Measurements from ENCODE around the gene CLNK.

Gene CLNK

GRCh38 chr4:10671799-10672198, 12.8 kb downstream of the CLNK start:
- Histone ChIP-seq H3K9ac (no peak overlapping the region), H3K27ac (peak overlapping the region in 1 of 11 experiments; percentile 40; a peak in 2 of 22 replicates), H3K9me3 (replicated peaks in 1 of 11) (peaks cover 0 to 12% (median 1%) of the 10 kb centered on the region in 11 experiments; a peak in 8 of 22 replicates), H4K20me1 (no peaks in the 10 kb centered on the region), H3K27me3 (no peaks in the 10 kb centered on the region), H3K4me2 (peak overlapping the region in 6 of 11 experiments; percentile 1 to 47 (median 31); a peak in 9 of 22 replicates), H3K36me3 (no peaks in the 10 kb centered on the region), H3K4me1 (peaks cover 0 to 31% (median 14%) of the 10 kb centered on the region in 10 experiments; a peak in 13 of 20 replicates), H3K4me3 (no peak overlapping the region)
- TF ChIP-seq Cebpa-rat (IDR thresholded peaks at IDR 0.05) = no peak

DNA sequence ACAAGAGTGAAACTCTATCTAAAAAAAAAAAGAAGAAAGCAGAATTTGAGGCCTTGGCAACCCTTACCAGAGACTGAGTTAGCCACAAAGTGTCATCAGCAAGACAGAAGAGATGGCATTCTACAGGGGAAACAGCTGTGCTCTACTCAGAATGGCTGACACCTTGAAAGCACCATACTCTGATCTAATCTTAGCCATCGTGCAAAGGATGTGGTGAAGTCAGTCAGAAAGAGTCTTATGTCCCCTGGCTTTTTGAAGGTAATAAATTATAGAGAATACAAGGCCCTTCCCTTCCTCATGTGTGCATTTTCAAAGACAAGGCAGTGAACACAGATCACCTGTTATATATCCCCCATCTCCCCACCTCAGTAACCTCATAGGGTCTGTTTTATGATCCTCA, 13.2 kb downstream of the CLNK start:
- TF ChIP-seq Cebpa-rat (IDR thresholded peaks at IDR 0.05) = no peak
- Histone ChIP-seq H3K9ac (no peak overlapping the region), H3K4me2 (peak overlapping the region in 6 of 11 experiments; percentile 1 to 47 (median 31); a peak in 11 of 22 replicates)

GRCh38 chr4:10670321-10670720, 14.2 kb downstream of the CLNK start:
- peaks cover 0 to 17% (median 10%) of the 10 kb centered on the region in 10 experiments; a peak in 12 of 20 replicates for H3K4me1 ChIP-seq
- no peak overlapping the region for H3K4me2 ChIP-seq
- TF ChIP-seq Cebpa-rat (IDR thresholded peaks at IDR 0.05) = no peak
- H4K20me1 ChIP-seq = no peaks in the 10 kb centered on the region
- peaks cover 0 to 3% (median 0%) of the 10 kb centered on the region in 11 experiments; a peak in 1 of 22 replicates for H3K9me3 ChIP-seq (replicated peaks in 1 of 11)
- H3K4me3 ChIP-seq = no peak overlapping the region
- H3K36me3 ChIP-seq = no peaks in the 10 kb centered on the region
- no peak overlapping the region for H3K9ac ChIP-seq
- H3K27ac ChIP-seq = no peak overlapping the region
- H3K27me3 ChIP-seq = no peaks in the 10 kb centered on the region

More for the DNA sequence above, 13.2 kb downstream of the CLNK start:
- Histone ChIP-seq H3K4me1 (peaks cover 0 to 27% (median 14%) of the 10 kb centered on the region in 10 experiments; a peak in 12 of 20 replicates), H3K4me3 (no peak overlapping the region), H3K9me3 (replicated peaks in 1 of 11) (peaks cover 0 to 7% (median 0%) of the 10 kb centered on the region in 11 experiments; a peak in 6 of 22 replicates), H3K27me3 (no peaks in the 10 kb centered on the region), H3K27ac (peak overlapping the region in 1 of 11 experiments; percentile 40; a peak in 1 of 22 replicates), H3K36me3 (no peaks in the 10 kb centered on the region), H4K20me1 (no peaks in the 10 kb centered on the region)

DNA sequence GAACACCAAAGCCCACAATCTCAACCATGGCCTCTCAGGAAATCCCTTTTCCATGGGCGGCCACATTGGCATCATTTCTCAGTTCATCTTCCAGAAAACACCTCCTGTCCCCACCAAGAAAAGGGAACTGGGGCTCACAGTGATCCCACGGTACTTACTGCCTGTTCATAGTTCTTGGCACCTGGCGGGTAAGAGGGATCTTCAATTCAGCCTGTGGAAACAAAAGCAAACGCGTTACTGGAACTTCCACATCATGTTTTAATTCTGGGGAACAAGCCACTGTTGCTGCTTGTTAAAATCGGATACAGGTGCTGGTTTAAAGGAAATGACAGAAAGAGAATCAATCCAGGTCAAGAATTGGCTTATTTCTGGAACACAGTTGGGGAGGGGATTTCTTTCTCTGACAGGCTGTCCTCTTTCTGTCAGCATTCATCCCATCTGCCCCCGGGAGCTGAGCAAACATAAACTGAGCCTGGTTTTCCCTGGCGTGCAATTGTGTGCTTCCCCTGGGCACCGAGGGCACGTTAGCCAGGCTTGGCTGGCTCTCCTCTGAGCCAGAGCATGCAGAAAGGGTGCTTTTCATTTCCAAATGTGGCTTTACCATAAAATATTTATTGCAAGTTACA, 16.8 kb downstream of the CLNK start:
- H3K9me3 ChIP-seq (replicated peaks in 1 of 11) = no peaks in the 10 kb centered on the region
- H3K27me3 ChIP-seq = no peaks in the 10 kb centered on the region
- no peak overlapping the region for H3K4me3 ChIP-seq
- peaks cover 0 to 13% (median 9%) of the 10 kb centered on the region in 10 experiments; a peak in 12 of 20 replicates for H3K4me1 ChIP-seq
- no peaks in the 10 kb centered on the region for H3K36me3 ChIP-seq
- no peak for TF ChIP-seq Cebpa-rat (IDR thresholded peaks at IDR 0.05)
- no peaks in the 10 kb centered on the region for H4K20me1 ChIP-seq
- H3K27ac ChIP-seq = no peak overlapping the region
- no peak overlapping the region for H3K4me2 ChIP-seq
- no peak overlapping the region for H3K9ac ChIP-seq

DNA sequence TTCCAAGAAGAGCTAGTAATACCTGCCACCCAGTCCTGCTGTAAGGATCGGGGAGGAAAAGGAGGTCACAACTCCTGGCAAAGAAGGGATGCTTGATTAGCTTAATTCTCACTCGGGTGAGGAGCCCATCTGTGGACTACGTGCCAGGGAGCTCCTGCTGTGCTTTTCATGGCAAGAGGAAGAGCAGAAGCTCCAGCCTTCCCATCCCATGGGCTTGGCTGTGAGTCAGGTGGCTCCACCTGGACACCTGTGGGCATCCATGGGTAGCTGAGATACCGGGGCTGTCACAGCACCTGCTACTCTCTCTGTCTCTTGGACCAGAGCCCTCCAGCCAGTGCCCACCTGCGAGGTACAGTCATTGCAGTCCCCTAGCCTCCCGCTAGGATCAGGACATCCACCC, 18.0 kb downstream of the CLNK start:
- H3K4me1 ChIP-seq = peaks cover 0 to 10% (median 7%) of the 10 kb centered on the region in 10 experiments; a peak in 12 of 20 replicates
- no peaks in the 10 kb centered on the region for H3K27me3 ChIP-seq
- no peak overlapping the region for H3K9ac ChIP-seq
- H3K4me3 ChIP-seq = no peak overlapping the region
- TF ChIP-seq Cebpa-rat (IDR thresholded peaks at IDR 0.05) = no peak
- no peaks in the 10 kb centered on the region for H3K9me3 ChIP-seq (replicated peaks in 1 of 11)
- H3K4me2 ChIP-seq = no peak overlapping the region
- H3K27ac ChIP-seq = no peak overlapping the region
- no peaks in the 10 kb centered on the region for H3K36me3 ChIP-seq
- H4K20me1 ChIP-seq = no peaks in the 10 kb centered on the region

- Histone ChIP-seq H3K27ac (no peak overlapping the region), H4K20me1 (no peaks in the 10 kb centered on the region), H3K9me3 (replicated peaks in 1 of 11) (no peaks in the 10 kb centered on the region), H3K4me2 (0 out of 22 replicates have a peak overlapping the region, but pooled peaks of 1 of the 11 experiments have one; percentile 4), H3K9ac (no peak overlapping the region), H3K36me3 (no peaks in the 10 kb centered on the region), H3K4me3 (no peak overlapping the region), H3K4me1 (0 out of 20 replicates have a peak, but pooled peaks cover 0 to 4% (median 0%) of the 10 kb centered on the region in 10 experiments), H3K27me3 (no peaks in the 10 kb centered on the region)
- no peak for TF ChIP-seq Cebpa-rat (IDR thresholded peaks at IDR 0.05)
Observed at GRCh38 chr4:10664408-10664807, 20.2 kb downstream of the CLNK start.

- 0 out of 20 replicates have a peak, but pooled peaks cover 0 to 4% (median 0%) of the 10 kb centered on the region in 10 experiments for H3K4me1 ChIP-seq
- no peak overlapping the region for H3K27ac ChIP-seq
Observed at GRCh38 chr4:10662937-10663336, 21.6 kb downstream of the CLNK start.

GRCh38 chr4:10661047-10661446, 23.5 kb downstream of the CLNK start:
- Histone ChIP-seq H3K27ac (no peak overlapping the region), H3K9ac (no peak overlapping the region), H4K20me1 (no peaks in the 10 kb centered on the region), H3K9me3 (replicated peaks in 1 of 11) (no peaks in the 10 kb centered on the region), H3K4me1 (0 out of 20 replicates have a peak, but pooled peaks cover 0 to 4% (median 0%) of the 10 kb centered on the region in 10 experiments), H3K27me3 (no peaks in the 10 kb centered on the region), H3K4me3 (no peak overlapping the region), H3K4me2 (no peak overlapping the region), H3K36me3 (no peaks in the 10 kb centered on the region)
- no peak for TF ChIP-seq Cebpa-rat (IDR thresholded peaks at IDR 0.05)

More at GRCh38 chr4:10662937-10663336, 21.6 kb downstream of the CLNK start:
- no peak overlapping the region for H3K9ac ChIP-seq
- TF ChIP-seq Cebpa-rat (IDR thresholded peaks at IDR 0.05) = no peak
- H3K9me3 ChIP-seq (replicated peaks in 1 of 11) = no peaks in the 10 kb centered on the region
- no peaks in the 10 kb centered on the region for H3K36me3 ChIP-seq
- no peak overlapping the region for H3K4me2 ChIP-seq
- H4K20me1 ChIP-seq = no peaks in the 10 kb centered on the region
- H3K4me3 ChIP-seq = no peak overlapping the region
- no peaks in the 10 kb centered on the region for H3K27me3 ChIP-seq

DNA sequence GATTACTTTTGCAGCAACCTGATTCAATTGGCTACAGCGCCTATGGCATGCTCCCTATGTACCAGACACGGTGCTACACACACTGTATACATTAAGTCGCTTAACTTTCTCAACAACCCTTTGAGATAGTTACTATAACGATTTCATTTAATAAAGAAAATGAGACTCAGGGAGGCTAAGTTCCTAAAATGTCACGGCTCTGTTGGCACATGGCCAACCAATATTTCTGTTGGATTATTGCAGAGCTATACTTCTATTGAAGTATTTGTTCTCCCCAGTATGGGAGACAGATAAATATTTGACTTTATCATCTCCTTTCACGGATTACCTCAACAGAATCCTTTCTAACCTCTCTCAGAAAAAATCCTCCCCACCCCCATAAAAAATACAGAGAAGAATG, 25.3 kb downstream of the CLNK start:
- no peak for TF ChIP-seq Cebpa-rat (IDR thresholded peaks at IDR 0.05)
- Histone ChIP-seq H3K27me3 (no peaks in the 10 kb centered on the region), H3K36me3 (no peaks in the 10 kb centered on the region), H3K9me3 (replicated peaks in 1 of 11) (no peaks in the 10 kb centered on the region), H3K27ac (no peak overlapping the region), H3K4me3 (no peak overlapping the region), H4K20me1 (no peaks in the 10 kb centered on the region), H3K4me2 (no peak overlapping the region), H3K9ac (no peak overlapping the region), H3K4me1 (no peaks in the 10 kb centered on the region)

GRCh38 chr4:10656988-10657387, 27.6 kb downstream of the CLNK start:
- H3K4me3 ChIP-seq = no peak overlapping the region
- no peak overlapping the region for H3K9ac ChIP-seq

More at GRCh38 chr4:10656988-10657387, 27.6 kb downstream of the CLNK start:
- Histone ChIP-seq H3K36me3 (no peaks in the 10 kb centered on the region), H3K9me3 (replicated peaks in 1 of 11) (no peaks in the 10 kb centered on the region), H4K20me1 (no peaks in the 10 kb centered on the region), H3K4me2 (no peak overlapping the region), H3K4me1 (no peaks in the 10 kb centered on the region), H3K27ac (no peak overlapping the region), H3K27me3 (no peaks in the 10 kb centered on the region)
- TF ChIP-seq Cebpa-rat (IDR thresholded peaks at IDR 0.05) = no peak

Data from BLaER1 treated with 17β-estradiol and CSF1 and Interleukin-3, amounts not matched to agents 10 nM and 100 nM (cell line).